ENCODE data around the gene TBCEL.

TBCEL gene

GRCh38 chr11:121091492-121092152, 67.7 kb downstream of the TBCEL start:
- no peak overlapping the region for H2AK5ac ChIP-seq (ENCODE audit: low read length, severe bottlenecking)
- no peak overlapping the region for H2AFZ ChIP-seq (ENCODE audit: low read depth, low read length)
- no peak overlapping the region for H3K4me2 ChIP-seq (ENCODE audit: low read length, poor library complexity, severe bottlenecking)
- H3K4me3 ChIP-seq (ENCODE audit: insufficient read depth in 1 of 2, low read depth in 1 of 2, low read length in 2 of 2): no peak overlapping the region
- H2BK12ac ChIP-seq (ENCODE audit: low read length in 2 of 2): no peak overlapping the region
- H3K9me3 ChIP-seq (ENCODE audit: control insufficient read depth, low read length): no peaks in the 10 kb centered on the region
- H4K91ac ChIP-seq (ENCODE audit: low read length): no peak overlapping the region
- H3K79me1 ChIP-seq (replicated peaks; ENCODE audit: low read length, poor library complexity, severe bottlenecking): no peaks in the 10 kb centered on the region
- H3K4me1 ChIP-seq (ENCODE audit: control insufficient read depth, insufficient read depth, low read depth, low read length): no peaks in the 10 kb centered on the region
- H3K23ac ChIP-seq (ENCODE audit: low read length in 2 of 2): no peak overlapping the region
- H3K36me3 ChIP-seq (ENCODE audit: control insufficient read depth in 1 of 2, insufficient read depth in 2 of 2, low read depth in 1 of 2, low read length in 2 of 2): peaks cover 0 to 30% of the 10 kb centered on the region in 2 experiments
- H3K14ac ChIP-seq (ENCODE audit: low read length in 2 of 2): no peak overlapping the region
- no peak overlapping the region for H3K18ac ChIP-seq (ENCODE audit: low read depth in 1 of 2, low read length in 2 of 2)
- H2BK5ac ChIP-seq (ENCODE audit: low read depth, low read length, poor library complexity, severe bottlenecking): no peak overlapping the region
- H3K27me3 ChIP-seq (ENCODE audit: control insufficient read depth in 1 of 2, insufficient read depth in 1 of 2, low read length in 2 of 2): no peaks in the 10 kb centered on the region
- WGBS: 95% methylated on average over 1 of the region's 3 CpGs
- no peak overlapping the region for H3K27ac ChIP-seq (ENCODE audit: low read length, poor library complexity, severe bottlenecking)
- H2BK15ac ChIP-seq (ENCODE audit: low read depth, poor library complexity, severe bottlenecking): no peak overlapping the region
- no peak overlapping the region for H2BK120ac ChIP-seq (ENCODE audit: low read depth, low read length)
- no peak overlapping the region for H3K9ac ChIP-seq (ENCODE audit: low read length)
- DNase-seq: no peak
- H3K4ac ChIP-seq (ENCODE audit: low read depth in 1 of 2, low read length in 2 of 2): no peak overlapping the region
- H4K8ac ChIP-seq (ENCODE audit: low read length): no peak overlapping the region

- Histone ChIP-seq H2BK120ac (ENCODE audit: low read depth, low read length) (no peak overlapping the region), H2AK5ac (ENCODE audit: low read length, severe bottlenecking) (no peak overlapping the region), H4K8ac (ENCODE audit: low read length) (no peak overlapping the region), H4K91ac (ENCODE audit: low read length) (no peak overlapping the region), H3K4me2 (ENCODE audit: low read length, poor library complexity, severe bottlenecking) (no peak overlapping the region), H3K9me3 (ENCODE audit: control insufficient read depth, low read length) (no peaks in the 10 kb centered on the region), H3K4me3 (ENCODE audit: insufficient read depth in 1 of 2, low read depth in 1 of 2, low read length in 2 of 2) (no peak overlapping the region), H3K18ac (ENCODE audit: low read depth in 1 of 2, low read length in 2 of 2) (no peak overlapping the region), H3K4ac (ENCODE audit: low read depth in 1 of 2, low read length in 2 of 2) (no peak overlapping the region), H3K9ac (ENCODE audit: low read length) (no peak overlapping the region), H3K27ac (ENCODE audit: low read length, poor library complexity, severe bottlenecking) (no peak overlapping the region), H3K23ac (ENCODE audit: low read length in 2 of 2) (no peak overlapping the region), H2AFZ (ENCODE audit: low read depth, low read length) (no peak overlapping the region), H2BK12ac (ENCODE audit: low read length in 2 of 2) (no peak overlapping the region), H3K36me3 (ENCODE audit: control insufficient read depth in 1 of 2, insufficient read depth in 2 of 2, low read depth in 1 of 2, low read length in 2 of 2) (peaks cover 0 to 6% of the 10 kb centered on the region in 2 experiments), H3K27me3 (ENCODE audit: control insufficient read depth in 1 of 2, insufficient read depth in 1 of 2, low read length in 2 of 2) (no peaks in the 10 kb centered on the region), H3K4me1 (ENCODE audit: control insufficient read depth, insufficient read depth, low read depth, low read length) (peaks cover 2% of the 10 kb centered on the region), H3K14ac (ENCODE audit: low read length in 2 of 2) (no peak overlapping the region), H3K79me1 (replicated peaks; ENCODE audit: low read length, poor library complexity, severe bottlenecking) (no peaks in the 10 kb centered on the region), H2BK5ac (ENCODE audit: low read depth, low read length, poor library complexity, severe bottlenecking) (no peak overlapping the region), H2BK15ac (ENCODE audit: low read depth, poor library complexity, severe bottlenecking) (no peak overlapping the region)
- DNase-seq: no peak
- WGBS: 72% methylated on average over 1 of the region's 1 CpG
Measured at GRCh38 chr11:121095561-121095960, 71.7 kb downstream of the TBCEL start.

GRCh38 chr11:121099364-121099763, 75.5 kb downstream of the TBCEL start:
- Histone ChIP-seq H4K91ac (ENCODE audit: low read length) (no peak overlapping the region), H2AFZ (ENCODE audit: low read depth, low read length) (no peak overlapping the region), H3K4me3 (ENCODE audit: insufficient read depth in 1 of 2, low read depth in 1 of 2, low read length in 2 of 2) (no peak overlapping the region), H3K36me3 (ENCODE audit: control insufficient read depth in 1 of 2, insufficient read depth in 2 of 2, low read depth in 1 of 2, low read length in 2 of 2) (no peaks in the 10 kb centered on the region), H3K14ac (ENCODE audit: low read length in 2 of 2) (no peak overlapping the region), H2BK15ac (ENCODE audit: low read depth, poor library complexity, severe bottlenecking) (no peak overlapping the region), H3K27ac (ENCODE audit: low read length, poor library complexity, severe bottlenecking) (no peak overlapping the region), H3K23ac (ENCODE audit: low read length in 2 of 2) (no peak overlapping the region), H3K79me1 (replicated peaks; ENCODE audit: low read length, poor library complexity, severe bottlenecking) (no peaks in the 10 kb centered on the region), H3K27me3 (ENCODE audit: control insufficient read depth in 1 of 2, insufficient read depth in 1 of 2, low read length in 2 of 2) (peaks cover 0 to under 1% of the 10 kb centered on the region in 2 experiments), H2AK5ac (ENCODE audit: low read length, severe bottlenecking) (no peak overlapping the region), H2BK120ac (ENCODE audit: low read depth, low read length) (no peak overlapping the region), H3K4ac (ENCODE audit: low read depth in 1 of 2, low read length in 2 of 2) (no peak overlapping the region), H2BK12ac (ENCODE audit: low read length in 2 of 2) (peak overlapping the region in 1 of 2 experiments; percentile 41), H3K9me3 (ENCODE audit: control insufficient read depth, low read length) (no peaks in the 10 kb centered on the region), H2BK5ac (ENCODE audit: low read depth, low read length, poor library complexity, severe bottlenecking) (no peak overlapping the region), H3K18ac (ENCODE audit: low read depth in 1 of 2, low read length in 2 of 2) (no peak overlapping the region), H4K8ac (ENCODE audit: low read length) (no peak overlapping the region), H3K4me2 (ENCODE audit: low read length, poor library complexity, severe bottlenecking) (no peak overlapping the region), H3K9ac (ENCODE audit: low read length) (no peak overlapping the region), H3K4me1 (ENCODE audit: control insufficient read depth, insufficient read depth, low read depth, low read length) (peaks cover 2% of the 10 kb centered on the region)
- no peak for DNase-seq
- 89% methylated on average over 4 of the region's 4 CpGs for WGBS

- peaks cover 2% of the 10 kb centered on the region for H3K4me1 ChIP-seq (ENCODE audit: control insufficient read depth, insufficient read depth, low read depth, low read length)
- no peak overlapping the region for H2BK12ac ChIP-seq (ENCODE audit: low read length in 2 of 2)
- no CpG with 5 or more reads among the region's 4 CpGs for WGBS
- H4K8ac ChIP-seq (ENCODE audit: low read length): no peak overlapping the region
- H3K27me3 ChIP-seq (ENCODE audit: control insufficient read depth in 1 of 2, insufficient read depth in 1 of 2, low read length in 2 of 2): peaks cover 0 to 6% of the 10 kb centered on the region in 2 experiments
- peak; percentile 52 for DNase-seq
- H3K4me3 ChIP-seq (ENCODE audit: insufficient read depth in 1 of 2, low read depth in 1 of 2, low read length in 2 of 2): no peak overlapping the region
- no peak overlapping the region for H3K18ac ChIP-seq (ENCODE audit: low read depth in 1 of 2, low read length in 2 of 2)
- H3K4ac ChIP-seq (ENCODE audit: low read depth in 1 of 2, low read length in 2 of 2): no peak overlapping the region
- no peak overlapping the region for H3K14ac ChIP-seq (ENCODE audit: low read length in 2 of 2)
- H2BK120ac ChIP-seq (ENCODE audit: low read depth, low read length): no peak overlapping the region
- no peak overlapping the region for H3K23ac ChIP-seq (ENCODE audit: low read length in 2 of 2)
- H3K36me3 ChIP-seq (ENCODE audit: control insufficient read depth in 1 of 2, insufficient read depth in 2 of 2, low read depth in 1 of 2, low read length in 2 of 2): no peaks in the 10 kb centered on the region
- no peak overlapping the region for H4K91ac ChIP-seq (ENCODE audit: low read length)
- H2BK5ac ChIP-seq (ENCODE audit: low read depth, low read length, poor library complexity, severe bottlenecking): no peak overlapping the region
- no peak overlapping the region for H2AK5ac ChIP-seq (ENCODE audit: low read length, severe bottlenecking)
- no peaks in the 10 kb centered on the region for H3K9me3 ChIP-seq (ENCODE audit: control insufficient read depth, low read length)
- H2AFZ ChIP-seq (ENCODE audit: low read depth, low read length): no peak overlapping the region
- H3K9ac ChIP-seq (ENCODE audit: low read length): no peak overlapping the region
- H3K4me2 ChIP-seq (ENCODE audit: low read length, poor library complexity, severe bottlenecking): no peak overlapping the region
- no peaks in the 10 kb centered on the region for H3K79me1 ChIP-seq (replicated peaks; ENCODE audit: low read length, poor library complexity, severe bottlenecking)
- no peak overlapping the region for H3K27ac ChIP-seq (ENCODE audit: low read length, poor library complexity, severe bottlenecking)
- no peak overlapping the region for H2BK15ac ChIP-seq (ENCODE audit: low read depth, poor library complexity, severe bottlenecking)
Measured at GRCh38 chr11:121099885-121100284, 76.0 kb downstream of the TBCEL start.
